T-helper 2 cell treated with Interferon-gamma antibody and Interleukin-4, amounts not matched to agents 5 μg/mL and 100 μg/mL, for 36 hours (primary cell): ENCODE results near the gene APOO.

Experiments used
- DNase-seq: peaks from one replicate; pipeline ENCODE4 v3.0.0; 2021; ENCODE audit warnings: low spot score
- H3K27ac Mint-ChIP-seq: one replicate; pipeline ENCODE4 v1.8.0; 2021; ENCODE audit warnings: mild to moderate bottlenecking, mixed read lengths
- H3K27me3 Mint-ChIP-seq: one replicate; pipeline ENCODE4 v1.8.0; 2021; ENCODE audit warnings: low read depth, mixed read lengths
- H3K36me3 Mint-ChIP-seq: one replicate; pipeline ENCODE4 v1.8.0; 2021; ENCODE audit warnings: low read depth, mixed read lengths
- H3K4me1 Mint-ChIP-seq: one replicate; pipeline ENCODE4 v1.8.0; 2021; ENCODE audit warnings: low read depth, mixed read lengths
- H3K4me3 Mint-ChIP-seq: one replicate; pipeline ENCODE4 v1.8.0; 2022; ENCODE audit warnings: mild to moderate bottlenecking, moderate library complexity, mixed read lengths
- H3K9me3 Mint-ChIP-seq: one replicate; pipeline ENCODE4 v1.8.0; 2021; ENCODE audit warnings: mixed read lengths

APOO gene

GRCh38 chrX:23788521-23788920, 119.2 kb downstream of the APOO start:
- no peaks in the 10 kb centered on the region for H3K9me3 Mint-ChIP-seq
- peaks cover 23% of the 10 kb centered on the region for H3K36me3 Mint-ChIP-seq
- H3K4me3 Mint-ChIP-seq: no peak overlapping the region
- no peaks in the 10 kb centered on the region for H3K27me3 Mint-ChIP-seq
- DNase-seq: no peak
- H3K4me1 Mint-ChIP-seq: peaks cover 15% of the 10 kb centered on the region
- H3K27ac Mint-ChIP-seq: no peak overlapping the region

GRCh38 chrX:23787745-23788118, 120.0 kb downstream of the APOO start:
- no peaks in the 10 kb centered on the region for H3K9me3 Mint-ChIP-seq
- no peak for DNase-seq
- H3K27ac Mint-ChIP-seq: no peak overlapping the region
- peaks cover 25% of the 10 kb centered on the region for H3K36me3 Mint-ChIP-seq
- peaks cover 16% of the 10 kb centered on the region for H3K4me1 Mint-ChIP-seq
- no peak overlapping the region for H3K4me3 Mint-ChIP-seq
- H3K27me3 Mint-ChIP-seq: no peaks in the 10 kb centered on the region

GRCh38 chrX:23786268-23786815, 121.4 kb downstream of the APOO start:
- H3K9me3 Mint-ChIP-seq: no peaks in the 10 kb centered on the region
- no peak overlapping the region for H3K27ac Mint-ChIP-seq
- no peak overlapping the region for H3K4me3 Mint-ChIP-seq
- H3K36me3 Mint-ChIP-seq: peaks cover 25% of the 10 kb centered on the region
- H3K27me3 Mint-ChIP-seq: no peaks in the 10 kb centered on the region
- no peak for DNase-seq
- H3K4me1 Mint-ChIP-seq: peaks cover 27% of the 10 kb centered on the region

GRCh38 chrX:23785580-23785979, 122.2 kb downstream of the APOO start:
- H3K27me3 Mint-ChIP-seq: no peaks in the 10 kb centered on the region
- DNase-seq: no peak
- H3K27ac Mint-ChIP-seq: peak overlapping the region; percentile 31
- H3K4me1 Mint-ChIP-seq: peaks cover 30% of the 10 kb centered on the region
- H3K4me3 Mint-ChIP-seq: peak overlapping the region; percentile 96
- H3K9me3 Mint-ChIP-seq: no peaks in the 10 kb centered on the region
- peaks cover 25% of the 10 kb centered on the region for H3K36me3 Mint-ChIP-seq

GRCh38 chrX:23784470-23785331, 123.0 kb downstream of the APOO start:
- Mint-ChIP-seq H3K27ac (peak overlapping the region; percentile 97), H3K27me3 (no peaks in the 10 kb centered on the region), H3K4me1 (peaks cover 30% of the 10 kb centered on the region), H3K36me3 (peaks cover 25% of the 10 kb centered on the region), H3K9me3 (no peaks in the 10 kb centered on the region), H3K4me3 (peak overlapping the region; percentile 96)
- DNase-seq: no peak

GRCh38 chrX:23783589-23784469, 123.9 kb downstream of the APOO start:
- Mint-ChIP-seq H3K9me3 (no peaks in the 10 kb centered on the region), H3K36me3 (peaks cover 25% of the 10 kb centered on the region), H3K27me3 (no peaks in the 10 kb centered on the region), H3K27ac (peak overlapping the region; percentile 97), H3K4me3 (peak overlapping the region; percentile 96), H3K4me1 (peaks cover 34% of the 10 kb centered on the region)
- DNase-seq: no peak
